Sigmoid colon (tissue), 7 donors: Measurements from ENCODE around the gene PLD2. TPM values are rescaled to one million over a fixed set of nuclear protein-coding genes. Genes with fewer than 3 reads are reported as not detected.

Source experiments
- DNase-seq: peaks from one replicate; pipeline ENCODE4 v3.0.0-alpha.2; 2019
- H3K27ac ChIP-seq, 4 donors: fragments of 200-600 bp; sonication (generic); one replicate each; pipeline ENCODE4 v1.5.1; 2016 to 2019; ENCODE audit warnings: mild to moderate bottlenecking in 1 of 4
- H3K27me3 ChIP-seq, 3 donors: fragments of 200-600 bp; sonication (generic); one replicate each; pipeline ENCODE4 v1.5.1; 2019; ENCODE audit warnings: mild to moderate bottlenecking in 1 of 3
- H3K36me3 ChIP-seq, 4 donors: fragments of 200-600 bp; sonication (generic); one replicate each; pipeline ENCODE4 v1.5.1; 2016 to 2019
- H3K4me1 ChIP-seq, 4 donors: fragments of 200-600 bp; sonication (generic); one replicate each; pipeline ENCODE4 v1.5.1; 2017 to 2019
- H3K4me3 ChIP-seq, 4 donors: fragments of 200-600 bp; sonication (generic); one replicate each; pipeline ENCODE4 v1.5.1; 2017 to 2019; ENCODE audit warnings: mild to moderate bottlenecking in 2 of 4, moderate library complexity in 1 of 4
- H3K9me3 ChIP-seq, 4 donors: fragments of 200-600 bp in 3 of 4; sonication (generic) in 3 of 4; one replicate each; pipeline versions ENCODE4 v1.5.1 to v1.6.1; 2013 to 2019
- EP300 ChIP-seq, 4 donors: sonication (generic); formaldehyde crosslinking; IDR thresholded peaks; one replicate each; pipeline ENCODE4 v1.6.1; 2017; ENCODE audit warnings: antibody characterized with exemption in 4 of 4
- POLR2A ChIP-seq, 2 donors: fragments of 450-650 bp; IDR thresholded peaks; one replicate each; pipeline ENCODE4 v1.6.1; 2016; ENCODE audit warnings: antibody characterized with exemption in 2 of 2, mild to moderate bottlenecking in 2 of 2, moderate library complexity in 2 of 2
- POLR2AphosphoS5 ChIP-seq, 4 donors: sonication (generic); formaldehyde crosslinking; IDR thresholded peaks; one replicate each; pipeline ENCODE4 v1.6.1; 2017; ENCODE audit warnings: antibody characterized with exemption in 4 of 4
- WGBS, 2 donors: extraction: QIAGEN DNeasy Blood & Tissue Kit; methylation state at CpG; one replicate each; pipeline ENCODE4 v1.1.7; 2013; 5-methylcytosine and 5-hydroxymethylcytosine counted together
- intact Hi-C: fragments of 100-400 bp; cut with DNase I; formaldehyde crosslinking; loops from one replicate; pipeline ENCODE4 v1.15.1; 2023
- polyA plus RNA-seq, 3 donors: library from polyadenylated mRNA; stranded (reverse); fragments of 200-250 nt; gene quantifications; one replicate each; pipeline ENCODE4 v1.2.3, GENCODE V29; 2013
- total RNA-seq, 4 donors: library from RNA; depleted of rRNA; stranded (reverse); fragments of >200 nt; gene quantifications; one replicate each; pipeline ENCODE4 v1.1.0, GENCODE V29; 2016
- TF ChIP-seq, protein P1 (sequence below), 4 experiments: fragments of 450-650 bp in 3 of 4; fragments of 200-600 bp in 1 of 4; IDR thresholded peaks; one replicate each; pipeline ENCODE4 v1.5.1; 2016 to 2019; ENCODE audit warnings: antibody characterized with exemption in 4 of 4, mild to moderate bottlenecking in 3 of 4, moderate library complexity in 2 of 4
- donor health status: healthy with polysubstance abuse.
- donor health status: Bipolar disorder and iron deficiency.
- donor health status: healthy.

PLD2 gene
- total and polyA plus RNA-seq, 7 donors: 6.0 to 20.5 (median 12.1) TPM

DNA sequence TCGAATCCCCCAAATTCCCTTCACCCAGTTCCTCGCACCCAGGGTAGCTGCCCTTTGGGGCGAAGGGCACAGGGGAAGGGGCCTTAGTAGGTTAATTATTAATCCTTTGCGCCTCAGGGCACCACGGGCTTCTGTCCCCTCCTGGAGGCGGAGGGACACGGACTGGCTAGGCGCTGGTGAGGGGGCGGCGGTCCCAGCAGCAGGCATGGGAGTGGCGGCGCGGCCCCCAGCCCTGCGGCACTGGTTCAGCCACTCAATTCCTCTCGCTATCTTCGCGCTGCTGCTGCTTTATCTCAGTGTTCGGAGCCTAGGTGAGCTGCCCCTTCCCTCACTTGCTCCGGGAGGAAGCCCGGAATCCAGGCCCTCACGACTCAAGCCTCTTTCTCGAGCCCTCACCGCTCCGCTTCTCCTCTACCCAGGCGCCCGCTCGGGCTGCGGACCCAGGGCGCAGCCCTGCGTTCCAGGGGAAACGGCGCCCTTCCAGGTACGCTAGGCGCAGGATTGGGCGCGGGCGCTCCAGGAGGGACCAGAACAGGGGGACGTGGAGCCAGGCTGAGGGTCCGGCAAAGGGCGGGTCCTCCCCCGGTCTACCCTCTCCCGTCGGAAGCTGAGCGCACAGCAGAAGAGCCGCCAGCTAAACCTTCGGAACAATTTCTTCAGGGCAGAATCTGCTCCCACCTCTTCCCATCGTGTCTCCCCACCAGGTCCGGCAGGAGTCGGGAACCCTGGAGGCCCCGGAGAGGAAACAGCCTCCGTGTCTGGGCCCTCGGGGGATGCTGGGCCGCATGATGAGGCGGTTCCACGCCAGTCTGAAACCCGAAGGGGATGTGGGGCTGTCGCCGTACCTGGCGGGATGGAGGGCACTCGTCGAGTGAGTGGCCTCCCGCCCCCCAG, 17.9 kb upstream of the PLD2 start, which contains the start of gene GLTPD2:
Gene GLTPD2, plus strand, starts transcription at position 158 of the 894 bp plus-strand sequence. Its CDS starts 48 bp downstream, at position 206.
- DNase-seq: no peak
- intact Hi-C loops: loop anchor here (1.0 to 5.0 kb wide), 2 partner anchors 100 to 198 kb away; partner anchors contain the start of gene CAMTA2
- Histone ChIP-seq H3K27ac (peak within 1 kb of the TSS; percentile 95 to 99 (median 96)), H3K9me3 (no peaks in the 10 kb centered on the region), H3K36me3 (no peaks in the 10 kb centered on the region), H3K27me3 (peaks cover 0 to 20% (median 0%) of the 10 kb centered on the region in 3 donors), H3K4me3 (peak within 1 kb of the TSS; percentile 59 to 77 (median 72)), H3K4me1 (peaks cover 0 to 50% (median 45%) of the 10 kb centered on the region in 4 donors)
- WGBS, 2 donors: 10 to 19% methylated on average over 62 of the region's 62 CpGs
- TF ChIP-seq POLR2A (IDR thresholded peaks at IDR 0.05): no peak
- no peak for TF ChIP-seq POLR2AphosphoS5 (IDR thresholded peaks at IDR 0.05)
- TF ChIP-seq, protein P1, sequence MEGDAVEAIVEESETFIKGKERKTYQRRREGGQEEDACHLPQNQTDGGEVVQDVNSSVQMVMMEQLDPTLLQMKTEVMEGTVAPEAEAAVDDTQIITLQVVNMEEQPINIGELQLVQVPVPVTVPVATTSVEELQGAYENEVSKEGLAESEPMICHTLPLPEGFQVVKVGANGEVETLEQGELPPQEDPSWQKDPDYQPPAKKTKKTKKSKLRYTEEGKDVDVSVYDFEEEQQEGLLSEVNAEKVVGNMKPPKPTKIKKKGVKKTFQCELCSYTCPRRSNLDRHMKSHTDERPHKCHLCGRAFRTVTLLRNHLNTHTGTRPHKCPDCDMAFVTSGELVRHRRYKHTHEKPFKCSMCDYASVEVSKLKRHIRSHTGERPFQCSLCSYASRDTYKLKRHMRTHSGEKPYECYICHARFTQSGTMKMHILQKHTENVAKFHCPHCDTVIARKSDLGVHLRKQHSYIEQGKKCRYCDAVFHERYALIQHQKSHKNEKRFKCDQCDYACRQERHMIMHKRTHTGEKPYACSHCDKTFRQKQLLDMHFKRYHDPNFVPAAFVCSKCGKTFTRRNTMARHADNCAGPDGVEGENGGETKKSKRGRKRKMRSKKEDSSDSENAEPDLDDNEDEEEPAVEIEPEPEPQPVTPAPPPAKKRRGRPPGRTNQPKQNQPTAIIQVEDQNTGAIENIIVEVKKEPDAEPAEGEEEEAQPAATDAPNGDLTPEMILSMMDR (IDR thresholded peaks at IDR 0.05): no peak
- no peak for TF ChIP-seq EP300 (IDR thresholded peaks at IDR 0.05)

- intact Hi-C loops: loop anchor here (1.0 to 5.0 kb wide), 2 partner anchors 100 to 198 kb away; partner anchors contain the start of gene CAMTA2
- Histone ChIP-seq H3K27ac (peak overlapping the region; percentile 95 to 99 (median 96)), H3K4me1 (peaks cover 0 to 50% (median 45%) of the 10 kb centered on the region in 4 donors), H3K4me3 (peak overlapping the region; percentile 59 to 77 (median 72)), H3K36me3 (no peaks in the 10 kb centered on the region), H3K9me3 (no peaks in the 10 kb centered on the region), H3K27me3 (peaks cover 0 to 14% (median 0%) of the 10 kb centered on the region in 3 donors)
- TF ChIP-seq POLR2AphosphoS5 (IDR thresholded peaks at IDR 0.05) (no peak), POLR2A (IDR thresholded peaks at IDR 0.05) (no peak), EP300 (IDR thresholded peaks at IDR 0.05) (no peak)
- TF ChIP-seq, protein P1 (IDR thresholded peaks at IDR 0.05): no peak
- no peak for DNase-seq
- WGBS, 2 donors: 0% methylated on average over 25 of the region's 25 CpGs
These were observed 17.3 kb upstream of the PLD2 start for GRCh38 chr17:4789701-4789950.

DNA sequence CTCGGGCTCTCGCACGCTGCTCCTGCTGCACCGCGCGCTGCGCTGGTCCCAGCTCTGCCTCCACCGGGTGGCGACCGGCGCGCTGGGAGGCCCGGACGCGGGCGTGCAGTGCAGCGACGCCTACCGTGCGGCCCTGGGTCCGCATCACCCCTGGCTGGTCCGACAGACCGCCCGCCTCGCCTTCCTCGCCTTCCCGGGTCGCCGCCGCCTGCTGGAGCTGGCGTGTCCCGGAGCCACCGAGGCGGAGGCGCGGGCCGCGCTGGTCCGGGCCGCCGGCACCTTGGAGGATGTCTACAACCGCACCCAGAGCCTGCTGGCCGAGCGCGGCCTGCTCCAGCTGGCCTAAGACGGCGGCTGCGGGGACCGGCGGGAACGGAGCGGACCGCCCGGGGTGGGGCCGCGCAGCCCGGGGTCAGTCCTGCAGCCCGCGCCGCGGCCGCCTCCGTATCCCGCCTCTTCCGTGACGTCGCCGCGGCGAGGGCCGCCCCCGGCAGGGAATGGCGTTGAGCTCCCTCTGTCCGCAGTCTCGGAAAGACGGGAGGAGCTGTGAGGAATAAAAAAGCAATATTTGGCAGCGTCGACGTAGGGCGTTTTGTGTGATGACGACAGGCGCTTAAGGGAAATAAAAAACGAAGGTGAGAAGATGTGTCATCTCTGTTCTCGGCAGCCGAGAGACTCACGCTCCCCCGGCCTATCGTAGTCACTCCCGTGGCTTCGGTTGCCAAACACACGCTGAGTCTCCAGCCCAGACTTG, 16.8 kb upstream of the PLD2 start:
- peaks cover 0 to 46% (median 41%) of the 10 kb centered on the region in 4 donors for H3K4me1 ChIP-seq
- DNase-seq: peak; percentile 94
- WGBS, 2 donors: 0% methylated on average over 91 of the region's 91 CpGs
- no peaks in the 10 kb centered on the region for H3K9me3 ChIP-seq
- intact Hi-C loops: loop anchor here (1.0 to 5.0 kb wide), 2 partner anchors 99 to 197 kb away; partner anchors contain the start of gene CAMTA2
- peaks cover 0 to 9% (median 0%) of the 10 kb centered on the region in 3 donors for H3K27me3 ChIP-seq
- peak; percentile 84 to 95 (median 90) for TF ChIP-seq POLR2AphosphoS5 (IDR thresholded peaks at IDR 0.05)
- TF ChIP-seq, protein P1 (IDR thresholded peaks at IDR 0.05): peak; percentile 31 to 86 (median 74)
- TF ChIP-seq EP300 (IDR thresholded peaks at IDR 0.05): no peak
- TF ChIP-seq POLR2A (IDR thresholded peaks at IDR 0.05): peak; percentile 91
- peak overlapping the region; percentile 95 to 99 (median 96) for H3K27ac ChIP-seq
- H3K36me3 ChIP-seq: no peaks in the 10 kb centered on the region
- H3K4me3 ChIP-seq: peak overlapping the region; percentile 59 to 77 (median 72)

DNA sequence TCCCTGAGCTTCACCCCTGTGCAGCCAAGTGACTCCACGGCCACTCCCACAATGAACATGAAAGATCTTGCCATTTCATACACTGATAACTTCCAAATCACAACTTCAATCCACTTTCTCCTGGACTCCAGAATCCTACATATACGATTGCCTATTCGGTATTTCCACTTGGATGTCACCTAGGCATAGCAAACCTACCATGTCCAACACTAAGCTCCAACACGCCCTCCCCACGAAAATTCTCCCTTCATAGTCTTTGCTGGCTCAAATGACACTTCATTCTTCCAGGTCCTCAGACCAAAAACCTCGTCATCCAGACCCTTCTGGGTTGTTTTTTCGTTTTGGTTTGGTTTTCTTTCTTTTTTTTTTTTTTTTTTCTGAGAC, 16.3 kb upstream of the PLD2 start:
- H3K4me1 ChIP-seq: peaks cover 0 to 44% (median 36%) of the 10 kb centered on the region in 4 donors
- H3K9me3 ChIP-seq: no peaks in the 10 kb centered on the region
- no peak for DNase-seq
- peaks cover 0 to 4% (median 0%) of the 10 kb centered on the region in 3 donors for H3K27me3 ChIP-seq
- intact Hi-C loops: no loop called here
- peak overlapping the region; percentile 95 to 99 (median 96) for H3K27ac ChIP-seq
- peak overlapping the region; percentile 59 to 77 (median 72) for H3K4me3 ChIP-seq
- TF ChIP-seq EP300 (IDR thresholded peaks at IDR 0.05) (no peak), POLR2AphosphoS5 (IDR thresholded peaks at IDR 0.05) (no peak), POLR2A (IDR thresholded peaks at IDR 0.05) (no peak)
- TF ChIP-seq, protein P1 (IDR thresholded peaks at IDR 0.05): no peak
- no peaks in the 10 kb centered on the region for H3K36me3 ChIP-seq
- WGBS, 2 donors: 25 to 35% methylated on average over 7 of the region's 7 CpGs
